ENCODE data around the gene FKBP5. TPM values are rescaled to one million over a fixed set of nuclear protein-coding genes. Genes with fewer than 3 reads are reported as not detected.
A peak's percentile ranks its signal among the peaks of the same experiment; 100 is the strongest.

Gene FKBP5
- total and polyA plus RNA-seq, 9 of the 15 experiments (the other 6 are each of a cell fraction or from before 2014, with no cell fraction given) = 32.7 to 151 (median 75.0) TPM

DNA sequence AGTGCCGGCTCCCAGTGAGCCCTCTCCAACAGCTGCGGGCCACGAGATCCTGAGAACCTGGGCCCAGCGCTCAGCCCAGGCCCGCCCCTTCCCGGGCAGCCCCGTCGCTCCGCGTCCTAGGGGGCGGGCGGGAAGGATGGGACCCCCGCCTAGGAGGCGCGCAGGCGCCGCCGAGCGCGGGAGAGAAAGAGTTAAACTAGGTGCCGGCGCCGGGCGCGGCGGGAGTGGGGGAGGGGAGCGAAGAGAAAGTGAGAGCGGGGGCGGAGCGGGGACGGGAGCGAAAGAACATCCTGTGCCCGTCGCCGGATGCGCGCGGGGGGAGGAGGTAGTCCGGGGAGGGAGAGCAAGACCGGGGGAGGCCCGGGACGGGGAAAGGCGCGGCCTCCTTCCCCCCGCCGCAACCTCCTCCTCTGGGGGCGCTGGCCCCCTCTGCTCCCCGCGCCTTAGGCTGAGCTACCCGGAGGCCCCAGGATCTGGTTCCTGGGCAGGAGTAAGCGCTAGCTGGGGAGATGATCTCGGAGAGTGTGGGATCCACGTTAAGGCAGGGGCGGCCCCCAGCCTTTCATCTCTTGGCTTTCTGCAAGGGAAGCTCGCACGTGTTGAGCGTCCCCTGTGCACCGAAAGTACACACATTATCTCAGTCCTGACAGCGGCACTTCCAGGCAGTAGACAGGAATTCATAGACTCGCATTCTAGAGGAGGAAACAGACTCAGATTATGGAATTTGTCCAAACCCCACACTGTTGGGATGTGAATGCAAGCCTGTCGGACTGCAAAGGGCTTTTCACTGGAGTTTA lies 43.2 kb upstream of the FKBP5 start (continued):
- TF ChIP-seq ZNF140 (CRISPR knock-in tag; IDR thresholded peaks at IDR 0.05) (no peak), SIN3A (IDR thresholded peaks at IDR 0.05; ENCODE audit: borderline replicate concordance in 2 of 2, control insufficient read depth in 1 of 2, low read depth in 2 of 2, low read length in 2 of 2) (peak in 1 of 2 experiments; percentile 72; a peak in 2 of 4 replicates), ZNF444 (CRISPR knock-in tag; IDR thresholded peaks at IDR 0.05) (no peak), RFX7 (CRISPR knock-in tag; IDR thresholded peaks at IDR 0.05) (no peak), ATF7 (IDR thresholded peaks at IDR 0.05) (peak; percentile 44), GTF2F1 (IDR thresholded peaks at IDR 0.05; ENCODE audit: low read depth, low read length) (no peak), TRIM28 (IDR thresholded peaks at IDR 0.05) (no peak), ZNF24 (IDR thresholded peaks at IDR 0.05) (no peak), ZNF197 (CRISPR knock-in tag; IDR thresholded peaks at IDR 0.05; ENCODE audit: low read depth) (peak; percentile 75; the same call in 1 of the 2 replicates), TAF1 (IDR thresholded peaks at IDR 0.05; ENCODE audit: control insufficient read depth, extremely low read depth, insufficient read depth, low read length, severe bottlenecking) (peak; percentile 72), NONO (IDR thresholded peaks at IDR 0.05; ENCODE audit: low read depth in 2 of 2, low read length in 1 of 2) (no peak), CHD2 (IDR thresholded peaks at IDR 0.05; ENCODE audit: low read depth, low read length) (peak; percentile 67), TFAM (CRISPR knock-in tag; conservative IDR thresholded peaks at IDR 0.05) (no peak), ZC3H11A (IDR thresholded peaks at IDR 0.05; ENCODE audit: low read depth, low read length) (0 out of 2 replicates have a peak, but pooled peaks have one; percentile 21), DACH1 (IDR thresholded peaks at IDR 0.05; ENCODE audit: partially characterized antibody) (no peak), MECOM (CRISPR knock-in tag; IDR thresholded peaks at IDR 0.05) (peak; percentile 72; the same call in 1 of the 2 replicates), PURB (CRISPR knock-in tag; IDR thresholded peaks at IDR 0.05; ENCODE audit: low read depth) (no peak), NFXL1 (CRISPR knock-in tag; IDR thresholded peaks at IDR 0.05) (no peak)
- TF ChIP-seq, protein P1, sequence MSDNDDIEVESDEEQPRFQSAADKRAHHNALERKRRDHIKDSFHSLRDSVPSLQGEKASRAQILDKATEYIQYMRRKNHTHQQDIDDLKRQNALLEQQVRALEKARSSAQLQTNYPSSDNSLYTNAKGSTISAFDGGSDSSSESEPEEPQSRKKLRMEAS (CRISPR knock-in tag; IDR thresholded peaks at IDR 0.05) = peak; percentile 82
- TF ChIP-seq, protein P2, sequence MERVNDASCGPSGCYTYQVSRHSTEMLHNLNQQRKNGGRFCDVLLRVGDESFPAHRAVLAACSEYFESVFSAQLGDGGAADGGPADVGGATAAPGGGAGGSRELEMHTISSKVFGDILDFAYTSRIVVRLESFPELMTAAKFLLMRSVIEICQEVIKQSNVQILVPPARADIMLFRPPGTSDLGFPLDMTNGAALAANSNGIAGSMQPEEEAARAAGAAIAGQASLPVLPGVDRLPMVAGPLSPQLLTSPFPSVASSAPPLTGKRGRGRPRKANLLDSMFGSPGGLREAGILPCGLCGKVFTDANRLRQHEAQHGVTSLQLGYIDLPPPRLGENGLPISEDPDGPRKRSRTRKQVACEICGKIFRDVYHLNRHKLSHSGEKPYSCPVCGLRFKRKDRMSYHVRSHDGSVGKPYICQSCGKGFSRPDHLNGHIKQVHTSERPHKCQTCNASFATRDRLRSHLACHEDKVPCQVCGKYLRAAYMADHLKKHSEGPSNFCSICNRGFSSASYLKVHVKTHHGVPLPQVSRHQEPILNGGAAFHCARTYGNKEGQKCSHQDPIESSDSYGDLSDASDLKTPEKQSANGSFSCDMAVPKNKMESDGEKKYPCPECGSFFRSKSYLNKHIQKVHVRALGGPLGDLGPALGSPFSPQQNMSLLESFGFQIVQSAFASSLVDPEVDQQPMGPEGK (CRISPR knock-in tag; IDR thresholded peaks at IDR 0.05; ENCODE audit: borderline replicate concordance) = no peak
- TF ChIP-seq, protein P3, sequence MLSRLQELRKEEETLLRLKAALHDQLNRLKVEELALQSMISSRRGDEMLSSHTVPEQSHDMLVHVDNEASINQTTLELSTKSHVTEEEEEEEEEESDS (CRISPR knock-in tag; IDR thresholded peaks at IDR 0.05) = no peak
- TF ChIP-seq, protein P4, sequence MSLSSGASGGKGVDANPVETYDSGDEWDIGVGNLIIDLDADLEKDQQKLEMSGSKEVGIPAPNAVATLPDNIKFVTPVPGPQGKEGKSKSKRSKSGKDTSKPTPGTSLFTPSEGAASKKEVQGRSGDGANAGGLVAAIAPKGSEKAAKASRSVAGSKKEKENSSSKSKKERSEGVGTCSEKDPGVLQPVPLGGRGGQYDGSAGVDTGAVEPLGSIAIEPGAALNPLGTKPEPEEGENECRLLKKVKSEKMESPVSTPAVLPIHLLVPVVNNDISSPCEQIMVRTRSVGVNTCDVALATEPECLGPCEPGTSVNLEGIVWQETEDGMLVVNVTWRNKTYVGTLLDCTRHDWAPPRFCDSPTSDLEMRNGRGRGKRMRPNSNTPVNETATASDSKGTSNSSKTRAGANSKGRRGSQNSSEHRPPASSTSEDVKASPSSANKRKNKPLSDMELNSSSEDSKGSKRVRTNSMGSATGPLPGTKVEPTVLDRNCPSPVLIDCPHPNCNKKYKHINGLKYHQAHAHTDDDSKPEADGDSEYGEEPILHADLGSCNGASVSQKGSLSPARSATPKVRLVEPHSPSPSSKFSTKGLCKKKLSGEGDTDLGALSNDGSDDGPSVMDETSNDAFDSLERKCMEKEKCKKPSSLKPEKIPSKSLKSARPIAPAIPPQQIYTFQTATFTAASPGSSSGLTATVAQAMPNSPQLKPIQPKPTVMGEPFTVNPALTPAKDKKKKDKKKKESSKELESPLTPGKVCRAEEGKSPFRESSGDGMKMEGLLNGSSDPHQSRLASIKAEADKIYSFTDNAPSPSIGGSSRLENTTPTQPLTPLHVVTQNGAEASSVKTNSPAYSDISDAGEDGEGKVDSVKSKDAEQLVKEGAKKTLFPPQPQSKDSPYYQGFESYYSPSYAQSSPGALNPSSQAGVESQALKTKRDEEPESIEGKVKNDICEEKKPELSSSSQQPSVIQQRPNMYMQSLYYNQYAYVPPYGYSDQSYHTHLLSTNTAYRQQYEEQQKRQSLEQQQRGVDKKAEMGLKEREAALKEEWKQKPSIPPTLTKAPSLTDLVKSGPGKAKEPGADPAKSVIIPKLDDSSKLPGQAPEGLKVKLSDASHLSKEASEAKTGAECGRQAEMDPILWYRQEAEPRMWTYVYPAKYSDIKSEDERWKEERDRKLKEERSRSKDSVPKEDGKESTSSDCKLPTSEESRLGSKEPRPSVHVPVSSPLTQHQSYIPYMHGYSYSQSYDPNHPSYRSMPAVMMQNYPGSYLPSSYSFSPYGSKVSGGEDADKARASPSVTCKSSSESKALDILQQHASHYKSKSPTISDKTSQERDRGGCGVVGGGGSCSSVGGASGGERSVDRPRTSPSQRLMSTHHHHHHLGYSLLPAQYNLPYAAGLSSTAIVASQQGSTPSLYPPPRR (CRISPR knock-in tag; IDR thresholded peaks at IDR 0.05; ENCODE audit: borderline replicate concordance) = 0 out of 2 replicates have a peak, but pooled peaks have one; percentile 2
